GM12801 (cell line): Measurements from ENCODE around the gene TM9SF1.

Source experiments
- TF ChIP-seq, protein P1 (sequence below): IDR thresholded peaks from one replicate; pipeline ENCODE4 v1.5.1; 2011; ENCODE audit warnings: control low read depth; ENCODE audit not compliant: insufficient read length; ENCODE audit errors: extremely low read depth

TM9SF1 gene

DNA sequence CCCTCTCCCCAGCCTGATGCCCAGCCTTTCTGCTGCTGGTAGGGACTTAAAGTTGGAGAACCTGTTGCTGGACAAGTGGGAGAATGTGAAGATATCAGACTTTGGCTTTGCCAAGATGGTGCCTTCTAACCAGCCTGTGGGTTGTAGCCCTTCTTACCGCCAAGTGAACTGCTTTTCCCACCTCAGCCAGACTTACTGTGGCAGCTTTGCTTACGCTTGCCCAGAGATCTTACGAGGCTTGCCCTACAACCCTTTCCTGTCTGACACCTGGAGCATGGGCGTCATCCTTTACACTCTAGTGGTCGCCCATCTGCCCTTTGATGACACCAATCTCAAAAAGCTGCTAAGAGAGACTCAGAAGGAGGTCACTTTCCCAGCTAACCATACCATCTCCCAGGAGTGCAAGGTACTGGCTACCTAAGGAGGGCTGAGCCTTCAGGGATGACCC lies 11.9 kb upstream of the TM9SF1 start:
- TF ChIP-seq, protein P1, sequence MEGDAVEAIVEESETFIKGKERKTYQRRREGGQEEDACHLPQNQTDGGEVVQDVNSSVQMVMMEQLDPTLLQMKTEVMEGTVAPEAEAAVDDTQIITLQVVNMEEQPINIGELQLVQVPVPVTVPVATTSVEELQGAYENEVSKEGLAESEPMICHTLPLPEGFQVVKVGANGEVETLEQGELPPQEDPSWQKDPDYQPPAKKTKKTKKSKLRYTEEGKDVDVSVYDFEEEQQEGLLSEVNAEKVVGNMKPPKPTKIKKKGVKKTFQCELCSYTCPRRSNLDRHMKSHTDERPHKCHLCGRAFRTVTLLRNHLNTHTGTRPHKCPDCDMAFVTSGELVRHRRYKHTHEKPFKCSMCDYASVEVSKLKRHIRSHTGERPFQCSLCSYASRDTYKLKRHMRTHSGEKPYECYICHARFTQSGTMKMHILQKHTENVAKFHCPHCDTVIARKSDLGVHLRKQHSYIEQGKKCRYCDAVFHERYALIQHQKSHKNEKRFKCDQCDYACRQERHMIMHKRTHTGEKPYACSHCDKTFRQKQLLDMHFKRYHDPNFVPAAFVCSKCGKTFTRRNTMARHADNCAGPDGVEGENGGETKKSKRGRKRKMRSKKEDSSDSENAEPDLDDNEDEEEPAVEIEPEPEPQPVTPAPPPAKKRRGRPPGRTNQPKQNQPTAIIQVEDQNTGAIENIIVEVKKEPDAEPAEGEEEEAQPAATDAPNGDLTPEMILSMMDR: no peak

DNA sequence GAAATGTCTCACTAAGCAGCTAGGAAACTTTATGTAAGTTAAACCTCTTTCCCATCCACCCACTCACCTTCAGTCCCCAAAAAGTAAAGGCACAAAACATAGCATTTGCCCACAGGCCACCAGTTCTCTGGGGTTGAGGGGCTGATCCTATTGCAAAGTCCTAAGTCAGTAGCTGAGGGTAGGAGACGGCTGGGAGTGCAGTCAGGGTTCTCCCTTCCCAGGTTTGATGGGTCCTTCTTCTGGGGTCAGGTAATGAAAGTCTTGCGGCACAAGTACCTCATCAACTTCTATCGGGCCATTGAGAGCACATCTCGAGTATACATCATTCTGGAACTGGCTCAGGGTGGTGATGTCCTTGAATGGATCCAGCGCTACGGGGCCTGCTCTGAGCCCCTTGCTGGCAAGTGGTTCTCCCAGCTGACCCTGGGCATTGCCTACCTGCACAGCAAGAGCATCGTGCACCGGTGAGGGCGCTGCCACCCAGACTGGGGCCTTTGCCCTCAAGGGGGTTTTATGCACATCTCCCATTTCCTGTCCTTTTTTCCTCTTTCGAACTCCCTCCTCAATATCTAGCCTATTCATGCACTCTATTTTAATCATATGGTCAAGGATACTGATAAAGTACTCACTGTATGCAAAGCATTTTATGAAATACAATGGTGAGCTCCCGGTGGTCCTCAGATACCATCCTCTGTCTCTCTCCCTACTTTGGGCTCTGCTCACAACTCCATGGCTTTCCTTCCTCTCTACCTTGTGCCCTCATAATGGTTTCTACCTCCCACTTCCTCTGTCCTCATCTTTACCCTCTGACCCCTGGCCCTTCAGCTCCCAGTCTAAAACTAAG lies 11.2 kb upstream of the TM9SF1 start:
- TF ChIP-seq, protein P1: no peak

DNA sequence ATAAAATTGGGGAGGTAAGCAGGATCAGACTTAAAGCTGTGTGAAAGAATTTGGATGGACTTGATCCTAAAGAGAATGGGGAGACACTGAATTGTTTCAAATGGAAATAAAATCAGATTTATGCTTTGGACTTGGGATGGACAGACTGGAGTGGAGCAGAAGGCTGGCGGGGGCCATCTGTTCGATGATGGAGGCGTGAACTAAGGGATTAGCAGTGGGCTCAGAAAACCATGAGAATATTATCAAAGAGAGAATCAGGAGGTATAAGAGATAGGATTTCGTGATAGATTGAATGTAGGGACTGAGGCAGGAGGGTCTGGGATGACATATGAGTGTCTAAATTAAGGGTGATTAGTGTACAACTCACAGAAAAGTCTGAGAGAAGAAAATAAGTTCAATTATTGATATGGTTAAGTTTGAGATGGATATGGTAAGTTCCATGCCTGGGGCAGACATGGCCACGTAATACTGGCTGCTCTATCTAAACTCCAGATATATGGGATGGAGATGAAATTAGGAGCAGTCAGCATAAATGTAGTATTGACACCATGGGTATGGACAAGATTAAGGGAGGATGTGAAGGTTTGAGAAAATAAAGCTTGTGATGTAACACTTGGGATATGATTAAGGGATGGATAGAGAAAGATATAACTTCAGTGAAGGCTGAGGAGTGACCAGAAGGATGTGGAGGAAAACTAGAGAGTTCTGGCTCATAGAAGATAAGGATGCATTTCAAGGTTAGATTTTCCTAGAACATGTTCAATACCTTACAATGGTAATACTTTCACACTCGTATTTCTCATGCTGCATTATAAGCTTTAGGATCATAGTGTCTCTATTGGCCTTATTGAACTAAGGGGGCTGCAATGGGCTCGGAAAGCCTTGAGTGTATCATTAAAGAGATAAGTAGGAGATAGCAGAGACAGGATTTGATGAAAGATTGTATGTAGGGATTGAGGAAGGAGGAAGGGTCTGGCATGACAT lies 9.2 kb upstream of the TM9SF1 start:
- TF ChIP-seq, protein P1: no peak

DNA sequence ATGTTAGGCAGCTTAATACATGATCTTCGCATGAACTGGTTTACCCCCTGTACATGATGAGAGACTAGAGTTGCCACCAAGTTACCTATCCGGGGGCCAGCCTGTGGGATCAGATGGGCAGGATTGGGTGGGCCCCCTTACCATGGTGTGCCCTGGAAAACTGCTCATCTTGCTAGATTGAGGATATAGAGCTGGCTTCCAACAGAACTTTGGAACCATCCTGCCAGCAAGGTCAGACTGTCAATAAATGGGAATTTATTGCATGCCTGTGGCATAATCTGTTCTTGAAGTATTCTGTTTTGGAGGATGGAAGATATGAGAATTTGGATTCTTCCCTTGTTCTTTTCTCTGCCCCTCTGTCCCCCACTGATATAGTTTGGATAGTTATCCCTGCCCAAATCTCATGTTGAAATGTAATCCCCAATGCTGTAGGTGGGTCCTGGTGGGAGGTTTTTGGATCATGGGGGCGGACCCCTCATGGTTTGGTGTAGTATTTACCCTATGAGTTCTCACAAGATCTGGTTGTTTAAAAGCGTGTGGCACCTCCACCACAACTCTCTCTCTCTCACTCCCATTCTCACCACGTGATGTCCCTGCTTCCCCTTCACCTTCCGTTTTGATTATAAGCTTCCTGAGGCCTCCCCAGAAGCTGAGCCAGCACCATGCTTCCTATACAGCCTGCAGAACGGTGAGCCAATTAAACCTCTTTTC lies 3.7 kb upstream of the TM9SF1 start:
- TF ChIP-seq, protein P1: no peak

DNA sequence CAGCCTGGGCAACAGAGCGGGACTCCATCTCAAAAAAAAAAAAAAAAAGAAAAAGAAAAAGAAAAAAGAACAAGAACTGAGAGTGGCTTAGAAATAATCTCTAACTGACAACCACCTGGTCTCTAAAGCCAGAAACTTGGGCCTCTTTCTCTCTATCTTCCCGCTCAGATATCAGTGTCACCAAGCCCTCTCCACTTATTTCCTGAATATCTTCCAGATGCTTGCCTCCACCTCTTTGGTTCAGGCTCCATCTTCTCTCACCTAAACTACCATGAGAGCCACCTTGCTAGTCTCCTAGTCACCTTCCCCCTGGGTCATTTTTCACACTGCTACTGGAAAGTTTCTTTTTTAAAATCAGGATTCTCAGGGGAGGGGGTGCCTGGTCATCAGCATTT lies 1.8 kb upstream of the TM9SF1 start:
- TF ChIP-seq, protein P1: no peak

DNA sequence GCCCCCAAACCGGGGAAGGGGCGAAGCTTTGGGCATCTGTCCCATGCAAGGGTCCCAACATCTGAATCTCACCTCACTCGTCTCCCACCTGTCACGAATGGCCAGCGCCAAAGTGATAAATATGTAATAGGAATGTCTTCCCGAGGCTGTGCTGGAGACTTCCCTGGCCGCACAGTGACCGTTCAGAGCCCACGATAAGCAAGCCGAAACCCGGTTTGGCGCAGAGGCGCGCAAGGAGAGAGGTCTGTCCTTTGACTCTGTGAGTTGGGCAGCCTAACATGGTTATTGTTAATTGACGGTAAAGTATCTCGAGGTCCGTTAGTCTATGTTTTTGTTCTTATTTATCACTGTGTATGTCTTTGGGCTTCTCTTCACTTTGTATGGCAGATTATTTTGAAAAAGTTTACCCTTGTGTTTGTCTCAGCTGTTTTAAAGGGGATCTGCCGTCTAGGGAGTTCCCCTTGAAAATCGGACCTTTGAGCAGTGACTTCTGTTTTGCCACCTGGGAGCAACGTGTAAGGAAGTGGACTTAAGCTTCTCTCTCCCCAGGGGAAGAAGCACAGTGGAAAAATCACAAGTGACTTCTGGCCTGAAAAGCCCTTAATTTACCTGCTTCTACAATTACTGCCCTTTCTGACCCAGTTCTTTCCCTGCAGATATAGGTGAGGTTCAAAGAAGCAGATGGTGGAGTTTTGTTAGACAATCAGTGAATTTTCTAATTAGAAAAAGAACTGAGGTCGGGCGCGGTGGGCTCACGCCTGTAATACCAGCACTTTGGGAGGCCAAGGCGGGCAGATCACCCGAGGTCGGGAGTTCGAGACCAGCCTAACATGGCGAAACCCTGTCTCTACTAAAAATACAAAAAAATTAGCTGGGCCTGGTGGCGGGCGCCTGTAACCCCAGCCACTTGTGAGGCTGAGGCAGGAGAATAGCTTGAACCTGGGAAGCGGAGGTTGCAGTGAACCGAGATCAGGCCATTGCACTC lies 1.1 kb upstream of the TM9SF1 start:
- TF ChIP-seq, protein P1: no peak
